H1 (cell line): ENCODE measurements around the gene ITIH4. TPM values are rescaled to one million over a fixed set of nuclear protein-coding genes. Genes with fewer than 3 reads are reported as not detected.

Experiments
- CTCF ChIA-PET: fragments of 300-600 bp; sonication (Branson Sonifier 250); formaldehyde crosslinking; loops from one replicate; lab custom pipeline; 2021; ENCODE audit not compliant: partially characterized antibody; lab: Charles Lee
- POLR2A ChIA-PET: fragments of 300-600 bp; sonication (Branson Sonifier 250); formaldehyde crosslinking; loops from one replicate; lab custom pipeline; 2021; ENCODE audit warnings: inconsistent platforms; ENCODE audit not compliant: partially characterized antibody; lab: Charles Lee
- DNase-seq, 2 experiments: peaks; one replicate each; pipeline versions ENCODE4 v3.0.0 to v3.0.0-alpha.2; 2010 to 2022; ENCODE audit warnings: low spot score in 2 of 2, low read depth in 1 of 2, mixed read lengths in 1 of 2
- FAIRE-seq: peaks from 2 replicates; lab custom pipeline; 2011; peaks lifted over from hg19 to GRCh38; lab: Jason Lieb, UNC
- H2AFZ ChIP-seq: 2 replicates; pipeline ENCODE4 v1.8.1; 2012; ENCODE audit warnings: low read length, inconsistent platforms
- H2AK5ac ChIP-seq: 2 replicates; pipeline ENCODE4 v1.6.1; 2013; ENCODE audit warnings: low read depth, low read length
- H2BK120ac ChIP-seq: replicated peaks from 2 replicates; pipeline ENCODE3; 2013; ENCODE audit warnings: low read depth, low read length, inconsistent platforms
- H2BK12ac ChIP-seq: 2 replicates; pipeline ENCODE4 v1.6.1; 2013; ENCODE audit warnings: low read depth, low read length
- H2BK15ac ChIP-seq: 2 replicates; pipeline ENCODE4 v1.6.1; 2013; ENCODE audit warnings: low read length
- H2BK20ac ChIP-seq: 2 replicates; pipeline ENCODE4 v1.6.1; 2013; ENCODE audit warnings: low read length
- H2BK5ac ChIP-seq: 2 replicates; pipeline ENCODE4 v1.6.1; 2013; ENCODE audit warnings: low read depth, low read length
- H3K14ac ChIP-seq: 2 replicates; pipeline ENCODE4 v1.6.1; 2013; ENCODE audit warnings: inconsistent platforms; ENCODE audit not compliant: insufficient read length
- H3K18ac ChIP-seq: 2 replicates; pipeline ENCODE4 v1.6.1; 2013; ENCODE audit warnings: low read length; ENCODE audit errors: extremely low read depth
- H3K23ac ChIP-seq: 2 replicates; pipeline ENCODE4 v1.6.1; 2013; ENCODE audit warnings: inconsistent platforms; ENCODE audit not compliant: insufficient read length
- H3K23me2 ChIP-seq: 2 replicates; pipeline ENCODE4 v1.6.1; 2013; ENCODE audit warnings: low read depth, low read length
- H3K27ac ChIP-seq: 2 replicates; pipeline ENCODE4 v1.6.1; 2011; ENCODE audit warnings: low read depth, low read length, inconsistent platforms
- H3K27me3 ChIP-seq, 4 experiments: replicated peaks in 1 of 4; 1 replicate in 1 of 4; 2 replicates in 3 of 4; pipeline versions ENCODE4 v1.6.1 to v1.8.1; 2011 to 2013; ENCODE audit warnings: low read length in 3 of 4, mild to moderate bottlenecking in 3 of 4, inconsistent platforms in 2 of 4, mixed read lengths in 2 of 4, moderate library complexity in 1 of 4; ENCODE audit not compliant: control insufficient read depth in 3 of 4, insufficient read depth in 3 of 4; ENCODE audit errors: extremely low read depth in 1 of 4
- H3K36me3 ChIP-seq, 4 experiments: 2 replicates each; pipeline versions ENCODE4 v1.6.1 to v1.8.1; 2011 to 2013; ENCODE audit warnings: mild to moderate bottlenecking in 4 of 4, low read length in 3 of 4, moderate library complexity in 2 of 4, control low read depth in 1 of 4, inconsistent platforms in 1 of 4; ENCODE audit not compliant: insufficient read depth in 4 of 4, control insufficient read depth in 2 of 4
- H3K4ac ChIP-seq: replicated peaks from 2 replicates; pipeline ENCODE3; 2013; ENCODE audit warnings: low read length, low read depth, mixed read lengths, inconsistent platforms; ENCODE audit not compliant: insufficient read length
- H3K4me1 ChIP-seq, 4 experiments: replicated peaks in 1 of 4; 1 replicate in 1 of 4; 2 replicates in 3 of 4; pipeline versions ENCODE4 v1.6.1 to v1.8.1; 2011 to 2013; ENCODE audit warnings: low read length in 3 of 4, inconsistent platforms in 2 of 4, mixed read lengths in 1 of 4; ENCODE audit not compliant: insufficient read depth in 4 of 4, control insufficient read depth in 3 of 4
- H3K4me2 ChIP-seq, 2 experiments: 2 replicates each; pipeline versions ENCODE4 v1.6.1 to v1.8.1; 2011 to 2013; ENCODE audit warnings: low read depth in 2 of 2, low read length in 2 of 2, control low read depth in 1 of 2, inconsistent platforms in 1 of 2, mild to moderate bottlenecking in 1 of 2; ENCODE audit not compliant: insufficient read depth in 1 of 2
- H3K4me3 ChIP-seq, 4 experiments: fragments of 200-600, 300-600 bp in 1 of 4; sonication (generic), shearing (Covaris generic), sonication (Bioruptor Twin) in 1 of 4; 2 replicates each; pipeline versions ENCODE4 v1.5.1 to v1.8.1; 2011 to 2016; ENCODE audit warnings: low read length in 4 of 4, low read depth in 3 of 4, control low read depth in 2 of 4, inconsistent platforms in 2 of 4, mild to moderate bottlenecking in 2 of 4, mixed read lengths in 1 of 4, moderate library complexity in 1 of 4; ENCODE audit not compliant: insufficient read depth in 2 of 4; ENCODE audit errors: extremely low read depth in 1 of 4
- H3K56ac ChIP-seq: replicated peaks from 2 replicates; pipeline ENCODE3; 2013; ENCODE audit warnings: low read depth, mild to moderate bottlenecking, mixed read lengths, low read length, inconsistent platforms; ENCODE audit not compliant: insufficient read length
- H3K79me1 ChIP-seq: 2 replicates; pipeline ENCODE4 v1.6.1; 2013; ENCODE audit warnings: low read depth, low read length, control low read depth
- H3K79me2 ChIP-seq, 2 experiments: 2 replicates each; pipeline versions ENCODE4 v1.6.1 to v1.8.1; 2012 to 2013; ENCODE audit warnings: low read length in 2 of 2, mild to moderate bottlenecking in 2 of 2, inconsistent platforms in 1 of 2; ENCODE audit not compliant: insufficient read depth in 2 of 2, control insufficient read depth in 1 of 2
- H3K9ac ChIP-seq, 4 experiments: replicated peaks in 1 of 4; 1 replicate in 1 of 4; 2 replicates in 3 of 4; pipeline versions ENCODE4 v1.6.1 to v1.8.1; 2011 to 2013; ENCODE audit warnings: low read depth in 3 of 4, low read length in 3 of 4, control low read depth in 2 of 4, mild to moderate bottlenecking in 2 of 4, moderate library complexity in 2 of 4, inconsistent platforms in 1 of 4; ENCODE audit errors: extremely low read depth in 1 of 4
- H3K9me3 ChIP-seq, 2 experiments: 2 replicates each; pipeline versions ENCODE4 v1.6.1 to v1.8.1; 2012 to 2013; ENCODE audit warnings: mild to moderate bottlenecking in 2 of 2, moderate library complexity in 2 of 2, control low read depth in 1 of 2, inconsistent platforms in 1 of 2, low read depth in 1 of 2, low read length in 1 of 2, mixed read lengths in 1 of 2; ENCODE audit not compliant: insufficient read depth in 2 of 2
- H4K20me1 ChIP-seq, 2 experiments: replicated peaks in 1 of 2; 2 replicates each; pipeline versions ENCODE3 to v1.8.1; 2011 to 2013; ENCODE audit warnings: inconsistent platforms in 2 of 2, low read length in 2 of 2, mild to moderate bottlenecking in 1 of 2; ENCODE audit not compliant: insufficient read depth in 2 of 2, control insufficient read depth in 1 of 2
- H4K5ac ChIP-seq: 2 replicates; pipeline ENCODE4 v1.6.1; 2013; ENCODE audit warnings: low read length, low read depth, mixed read lengths, inconsistent platforms; ENCODE audit not compliant: insufficient read length
- H4K8ac ChIP-seq: 2 replicates; pipeline ENCODE4 v1.8.0; 2013; ENCODE audit warnings: mild to moderate bottlenecking, moderate library complexity, low read length, inconsistent platforms; ENCODE audit not compliant: insufficient read depth; ENCODE audit errors: extremely low read depth
- H4K91ac ChIP-seq: replicated peaks from 2 replicates; pipeline ENCODE3; 2013; ENCODE audit warnings: low read length, mixed read lengths, inconsistent platforms; ENCODE audit not compliant: insufficient read length
- ASH2L ChIP-seq: fragments of 200-600, 300-600 bp; sonication (generic); IDR thresholded peaks from one replicate; pipeline ENCODE4 v1.7.1; 2017; ENCODE audit warnings: low read length
- ATF3 ChIP-seq: IDR thresholded peaks from 2 replicates; pipeline ENCODE4 v1.6.1; 2011; ENCODE audit warnings: low read depth, mild to moderate bottlenecking, low read length; ENCODE audit not compliant: insufficient read depth
- BACH1 ChIP-seq: IDR thresholded peaks from 2 replicates; pipeline ENCODE4 v1.6.1; 2012; ENCODE audit warnings: low read length, improper control_type of control experiment
- CBX5 ChIP-seq: fragments of 300-800, 300-1000 bp; sonication (generic); IDR thresholded peaks from 2 replicates; pipeline ENCODE4 v1.7.1; 2016; ENCODE audit warnings: antibody characterized with exemption, low read length, low read depth
- EGR1 ChIP-seq: IDR thresholded peaks from 2 replicates; pipeline ENCODE4 v1.6.1; 2011; ENCODE audit warnings: low read depth, low read length, borderline replicate concordance
- EZH2 ChIP-seq: fragments of 200-600 bp; sonication (generic); IDR thresholded peaks from 2 replicates; pipeline ENCODE4 v1.7.1; 2012; ENCODE audit warnings: low read depth, mild to moderate bottlenecking, moderate library complexity, low read length, inconsistent platforms; ENCODE audit not compliant: severe bottlenecking
- KDM4A ChIP-seq: IDR thresholded peaks from one replicate; pipeline ENCODE4 v1.7.1; 2012; ENCODE audit warnings: low read depth, mild to moderate bottlenecking, moderate library complexity, low read length, inconsistent platforms; ENCODE audit not compliant: severe bottlenecking
- POLR2AphosphoS5 ChIP-seq: IDR thresholded peaks from 2 replicates; pipeline ENCODE4 v1.6.1; 2011; ENCODE audit warnings: low read depth, low read length
- POU5F1 ChIP-seq: IDR thresholded peaks from 2 replicates; pipeline ENCODE4 v1.6.1; 2011; ENCODE audit warnings: low read depth, mild to moderate bottlenecking, low read length, moderate library complexity
- TEAD4 ChIP-seq: IDR thresholded peaks from 2 replicates; pipeline ENCODE4 v1.6.1; 2012; ENCODE audit warnings: low read depth, low read length, inconsistent platforms, mixed read lengths
- WGBS, 2 experiments: shearing (Covaris generic) in 1 of 2; methylation state at CpG; one replicate each; pipeline versions ENCODE4 v1.1.6 to v1.1.7; 2013 to 2015; ENCODE audit warnings: low lambda C conversion rate in 2 of 2, mixed read lengths in 2 of 2, inconsistent platforms in 1 of 2, low coverage in 1 of 2, missing lambda C conversion rate in 1 of 2; ENCODE audit not compliant: insufficient replicate concordance in 2 of 2, insufficient coverage in 1 of 2, insufficient read length in 1 of 2; ENCODE audit errors: extremely low coverage in 1 of 2, missing lambda C conversion rate in 1 of 2; 5-methylcytosine and 5-hydroxymethylcytosine counted together
- polyA plus RNA-seq, 7 experiments: library from polyadenylated mRNA; depleted of rRNA in 3 of 7; stranded (reverse) in 5 of 7; unstranded in 2 of 7; fragments of >200 nt in 5 of 7; fragments of 200-250 nt in 2 of 7; gene quantifications; 1 replicate in 5 of 7; 2 replicates in 1 of 7; 4 replicates in 1 of 7; pipeline versions ENCODE4 v1.2.1 to v1.2.3, GENCODE V29; 2011 to 2013; ENCODE audit warnings: missing spikeins in 2 of 7, mixed read lengths in 2 of 7
- total RNA-seq: library from RNA; stranded (reverse); fragmentation: NEBNext Ultra II Directional; extraction: Animal tissue kit (Norgen Biotek cat#: 25700); gene quantifications from 2 replicates; pipeline ENCODE4 v1.2.1, GENCODE V29; 2021

Gene ITIH4
- total and polyA plus RNA-seq, 2 of the 8 experiments (the other 6 are each of a cell fraction or from before 2014, with no cell fraction given) = 3.4 to 3.7 TPM

DNA sequence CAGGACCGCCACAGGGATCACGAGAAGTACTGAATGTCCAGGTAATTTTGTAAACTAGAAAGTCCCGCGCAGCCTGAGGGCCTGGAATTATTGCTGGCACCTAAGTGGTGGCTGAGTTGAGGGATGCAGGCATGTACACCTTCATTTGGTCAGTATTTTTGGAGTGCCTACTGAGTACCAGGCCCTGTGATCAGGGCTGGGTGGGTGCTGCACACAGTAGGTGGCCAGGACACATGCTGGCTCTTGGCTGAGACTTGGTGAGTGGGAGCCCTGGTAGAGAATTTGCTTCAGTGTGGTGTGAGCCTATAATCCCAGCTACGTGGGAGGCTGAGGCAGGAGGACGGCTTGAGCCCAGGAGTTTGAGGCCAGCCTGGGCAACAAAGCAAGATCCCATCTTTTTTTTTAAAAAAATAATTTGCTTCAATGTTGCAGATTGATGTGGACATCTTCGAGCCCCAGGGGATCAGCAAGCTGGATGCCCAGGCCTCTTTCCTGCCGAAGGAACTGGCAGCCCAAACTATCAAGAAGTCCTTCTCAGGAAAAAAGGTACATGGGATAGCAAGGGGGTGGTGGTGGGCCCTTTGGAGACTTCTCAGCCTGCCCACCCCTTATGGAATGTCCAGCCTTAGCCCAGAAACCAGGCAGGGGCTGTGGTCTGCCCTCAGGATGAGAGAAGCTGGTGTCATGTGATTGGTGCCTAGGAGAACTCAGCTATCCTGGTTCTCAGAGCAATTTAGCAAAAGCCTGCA, 50.5 kb downstream of the ITIH4 start:
- no peak overlapping the region for H3K18ac ChIP-seq
- H4K8ac ChIP-seq = no peak overlapping the region
- H3K23me2 ChIP-seq = no peaks in the 10 kb centered on the region
- H4K20me1 ChIP-seq = no peaks in the 10 kb centered on the region
- no peaks in the 10 kb centered on the region; a peak in 1 of 8 replicates for H3K36me3 ChIP-seq
- no peak overlapping the region for H3K4me2 ChIP-seq
- no peak for DNase-seq
- no peak overlapping the region for H2BK15ac ChIP-seq
- H3K4me1 ChIP-seq = peaks cover 0 to 8% (median 0%) of the 10 kb centered on the region in 4 experiments; a peak in 1 of 7 replicates
- H3K9me3 ChIP-seq = no peaks in the 10 kb centered on the region
- H2AFZ ChIP-seq = no peak overlapping the region
- H3K79me1 ChIP-seq = no peaks in the 10 kb centered on the region
- H2BK120ac ChIP-seq = no peak overlapping the region
- H3K27me3 ChIP-seq = no peaks in the 10 kb centered on the region; a peak in 1 of 7 replicates
- H3K4me3 ChIP-seq = no peak overlapping the region
- ChIA-PET CTCF (interaction anchor here (1.6 to 4.3 kb wide), 3 partner anchors 8 to 19 kb away, joined by 4 to 21 read pairs (median 11); no protein-coding TSS in a partner anchor), POLR2A (interaction anchor here (1.8 kb wide), 1 partner anchor 9 kb away, joined by 10 read pairs; the partner anchor contains the start of gene NEK4)
- H3K4ac ChIP-seq = no peak overlapping the region
- no peak overlapping the region for H3K23ac ChIP-seq
- H3K14ac ChIP-seq = no peak overlapping the region
- no peak overlapping the region for H2BK20ac ChIP-seq
- no peak overlapping the region for H3K9ac ChIP-seq
- H3K27ac ChIP-seq = no peak overlapping the region
- no peak for TF ChIP-seq CBX5
- TF ChIP-seq TEAD4 = no peak
- no peak for TF ChIP-seq POU5F1
- no peak for TF ChIP-seq KDM4A
- TF ChIP-seq EGR1 = no peak
- no peak for TF ChIP-seq BACH1
- TF ChIP-seq ASH2L = no peak
- no peak for TF ChIP-seq EZH2
- no peak for TF ChIP-seq ATF3
- TF ChIP-seq POLR2AphosphoS5 = no peak
- H2AK5ac ChIP-seq = no peak overlapping the region
- FAIRE-seq = no peak
- no peak overlapping the region for H4K5ac ChIP-seq
- H2BK5ac ChIP-seq = no peak overlapping the region
- H4K91ac ChIP-seq = no peak overlapping the region
- H3K56ac ChIP-seq = no peak overlapping the region
- WGBS, 2 experiments = 94% methylated on average over 8 of the region's 8 CpGs; no CpG with 5 or more reads in 1 of the 2 experiments
- no peaks in the 10 kb centered on the region for H3K79me2 ChIP-seq
- no peak overlapping the region for H2BK12ac ChIP-seq
